ENCODE measurements around the gene HDGF. TPM values are rescaled to one million over a fixed set of nuclear protein-coding genes. Genes with fewer than 3 reads are reported as not detected.

The HDGF gene
- total and polyA plus RNA-seq, 2 donors (not counting 3 experiments of a cell fraction or from before 2014, with no cell fraction given) = 95.1 to 298 TPM

DNA sequence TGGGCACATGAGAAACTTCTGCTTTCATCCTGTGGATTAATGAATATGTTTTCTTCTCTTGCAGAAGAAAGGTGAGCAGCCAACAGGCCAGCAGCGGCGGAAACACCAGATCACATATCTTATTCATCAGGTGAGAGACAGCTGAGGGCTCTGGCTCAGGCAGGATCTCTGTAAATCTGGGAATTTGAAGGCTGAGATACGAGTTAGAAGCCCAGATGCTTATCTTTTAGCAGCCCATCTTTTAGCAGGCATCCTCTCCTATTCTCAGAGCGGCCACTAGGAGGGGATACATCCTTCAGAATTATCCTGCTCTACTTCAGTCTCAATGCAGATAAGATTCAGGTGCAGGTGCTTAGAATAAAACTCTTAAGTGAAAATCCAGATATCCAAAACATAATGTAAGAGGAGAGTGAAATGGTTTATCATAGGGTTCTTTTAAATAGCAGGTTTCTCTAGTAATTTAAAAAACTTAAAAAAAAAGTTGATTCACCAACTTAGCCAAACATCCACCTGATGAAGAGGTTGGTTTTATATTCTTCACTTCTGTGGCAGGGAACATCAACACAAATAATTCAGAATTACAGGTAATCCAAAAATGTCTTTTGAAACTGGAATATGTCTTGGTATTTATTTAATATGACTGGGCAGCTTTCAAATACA, 45.9 kb upstream of the HDGF start:
- CTCF ChIA-PET = interaction anchor here (1.1 to 5.6 kb wide), 14 partner anchors 9 to 130 kb away, joined by 3 to 125 read pairs (median 6); partner anchors contain the start of genes INSRR, ISG20L2, METTL25B and NTRK1
- dilution Hi-C loops (cut with MboI; ENCODE audit: extremely low pct_ligation_motif_present, low sequenced_read_pairs) (no loop called here), intact Hi-C loops (cut with micrococcal nuclease) (loop anchor here (1.0 kb wide), 4 partner anchors 63 to 130 kb away; partner anchors contain the start of gene NTRK1)
- POLR2A ChIA-PET = no interaction called here
- no peaks in the 10 kb centered on the region for H3K4me1 ChIP-seq (ENCODE audit: control insufficient read depth, extremely low read depth, insufficient read depth, low read length)
- H3K4me3 ChIP-seq (replicated peaks in 1 of 3; ENCODE audit: insufficient read depth in 1 of 3, low read depth in 1 of 3, low read length in 3 of 3) = no peak overlapping the region
- peak; percentile 87 for FAIRE-seq
- no peaks in the 10 kb centered on the region for H4K20me1 ChIP-seq (replicated peaks; ENCODE audit: control insufficient read depth, extremely low read depth, insufficient read depth, low read length)
- TF ChIP-seq, protein P1, sequence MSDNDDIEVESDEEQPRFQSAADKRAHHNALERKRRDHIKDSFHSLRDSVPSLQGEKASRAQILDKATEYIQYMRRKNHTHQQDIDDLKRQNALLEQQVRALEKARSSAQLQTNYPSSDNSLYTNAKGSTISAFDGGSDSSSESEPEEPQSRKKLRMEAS (IDR thresholded peaks at IDR 0.05; ENCODE audit: insufficient read depth, insufficient read length) = no peak
- TF ChIP-seq, protein P2, sequence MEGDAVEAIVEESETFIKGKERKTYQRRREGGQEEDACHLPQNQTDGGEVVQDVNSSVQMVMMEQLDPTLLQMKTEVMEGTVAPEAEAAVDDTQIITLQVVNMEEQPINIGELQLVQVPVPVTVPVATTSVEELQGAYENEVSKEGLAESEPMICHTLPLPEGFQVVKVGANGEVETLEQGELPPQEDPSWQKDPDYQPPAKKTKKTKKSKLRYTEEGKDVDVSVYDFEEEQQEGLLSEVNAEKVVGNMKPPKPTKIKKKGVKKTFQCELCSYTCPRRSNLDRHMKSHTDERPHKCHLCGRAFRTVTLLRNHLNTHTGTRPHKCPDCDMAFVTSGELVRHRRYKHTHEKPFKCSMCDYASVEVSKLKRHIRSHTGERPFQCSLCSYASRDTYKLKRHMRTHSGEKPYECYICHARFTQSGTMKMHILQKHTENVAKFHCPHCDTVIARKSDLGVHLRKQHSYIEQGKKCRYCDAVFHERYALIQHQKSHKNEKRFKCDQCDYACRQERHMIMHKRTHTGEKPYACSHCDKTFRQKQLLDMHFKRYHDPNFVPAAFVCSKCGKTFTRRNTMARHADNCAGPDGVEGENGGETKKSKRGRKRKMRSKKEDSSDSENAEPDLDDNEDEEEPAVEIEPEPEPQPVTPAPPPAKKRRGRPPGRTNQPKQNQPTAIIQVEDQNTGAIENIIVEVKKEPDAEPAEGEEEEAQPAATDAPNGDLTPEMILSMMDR (IDR thresholded peaks at IDR 0.05; ENCODE audit: extremely low read depth in 1 of 2, insufficient read depth in 1 of 2, low read depth in 1 of 2, low read length in 2 of 2) = peak; percentile 61 to 72
- TF ChIP-seq MYC (IDR thresholded peaks at IDR 0.05; ENCODE audit: low read depth, low read length) (no peak), JUN (IDR thresholded peaks at IDR 0.05; ENCODE audit: borderline replicate concordance, insufficient read depth, insufficient read length, low read depth) (no peak), POLR2AphosphoS5 (IDR thresholded peaks at IDR 0.05; ENCODE audit: insufficient read depth, low read depth, low read length) (no peak), POLR2A (IDR thresholded peaks at IDR 0.05; ENCODE audit: low read depth, low read length) (no peak), EZH2 (IDR thresholded peaks at IDR 0.05; ENCODE audit: borderline replicate concordance, low read depth, low read length, severe bottlenecking) (no peak), GATA2 (IDR thresholded peaks at IDR 0.05; ENCODE audit: insufficient read depth, insufficient read length, low read depth, low read length) (peak; percentile 91), FOS (IDR thresholded peaks at IDR 0.05; ENCODE audit: borderline replicate concordance, insufficient read depth, low read length) (no peak)
- H3K9me1 ChIP-seq (replicated peaks; ENCODE audit: control insufficient read depth, extremely low read depth, insufficient read depth, low read length) = no peaks in the 10 kb centered on the region
- no peaks in the 10 kb centered on the region for H3K27me3 ChIP-seq (ENCODE audit: control insufficient read depth in 2 of 2, insufficient read depth in 2 of 2, low read length in 2 of 2)
- no peaks in the 10 kb centered on the region for H3K9me3 ChIP-seq (replicated peaks; ENCODE audit: control insufficient read depth, insufficient read depth, low read length)
- no peak overlapping the region for H3K9ac ChIP-seq (replicated peaks; ENCODE audit: extremely low read depth, insufficient read depth, low read length)
- H3K79me2 ChIP-seq (ENCODE audit: control insufficient read depth, insufficient read depth, low read length) = no peaks in the 10 kb centered on the region
- H3K36me3 ChIP-seq (ENCODE audit: control insufficient read depth in 2 of 2, extremely low read depth in 1 of 2, insufficient read depth in 2 of 2, low read length in 2 of 2) = peaks cover 33 to 49% of the 10 kb centered on the region in 2 experiments
- no TSS peak for BruUV-seq (replicated peaks)
- no peak overlapping the region for H3K27ac ChIP-seq (ENCODE audit: insufficient read depth, low read depth, low read length)
- no peak overlapping the region for H3K4me2 ChIP-seq (ENCODE audit: insufficient read depth, low read length)
- DNase-seq (ENCODE audit: low read depth, low spot score) = peak; percentile 75
- no peak overlapping the region for H2AFZ ChIP-seq (ENCODE audit: low read depth, low read length)

Data from endothelial cell of umbilical vein (primary cell).